IMR-90 (cell line): Measurements from ENCODE around the gene MFN1. TPM values are rescaled to one million over a fixed set of nuclear protein-coding genes. Genes with fewer than 3 reads are reported as not detected.

Experiments used
- ATAC-seq: fragments of 200-7000 bp; cut with Tn5 transposase; 2 replicates; pipeline ENCODE4 v1.9.1; 2020; ENCODE audit warnings: low read depth, mild to moderate bottlenecking, moderate library complexity
- BruUV-seq: library from RNA; stranded (reverse); fragments of 400-500 nt; replicated peaks from 2 replicates; lab custom pipeline; 2021; lab: Mats Ljungman, UMichigan
- CTCF ChIA-PET: fragments of 300-600 bp; formaldehyde crosslinking; extraction: SDS; loops from one replicate; lab custom pipeline; 2021; ENCODE audit warnings: antibody characterized with exemption; lab: Yijun Ruan, JAX
- POLR2A ChIA-PET: fragments of 300-600 bp; sonication (Branson Sonifier 250); formaldehyde crosslinking; loops from one replicate; lab custom pipeline; 2022; ENCODE audit warnings: antibody characterized with exemption; ENCODE audit not compliant: unreplicated experiment; lab: Charles Lee
- DNase-seq: peaks from one replicate; pipeline ENCODE4 v3.0.0; 2013
- H2AFZ ChIP-seq: replicated peaks from 2 replicates; pipeline ENCODE3; 2013; ENCODE audit warnings: low read length, mild to moderate bottlenecking; ENCODE audit not compliant: poor library complexity
- H2AK5ac ChIP-seq: 2 replicates; pipeline ENCODE4 v1.6.1; 2013; ENCODE audit warnings: low read depth, low read length, inconsistent platforms
- H2AK9ac ChIP-seq: replicated peaks from 2 replicates; pipeline ENCODE3; 2013; ENCODE audit warnings: mild to moderate bottlenecking, low read depth, low read length, moderate library complexity; ENCODE audit not compliant: poor library complexity
- H2BK120ac ChIP-seq: 2 replicates; pipeline ENCODE4 v1.6.1; 2013; ENCODE audit warnings: low read depth, low read length, inconsistent platforms
- H2BK15ac ChIP-seq: 3 replicates; pipeline ENCODE4 v1.6.1; 2013; ENCODE audit warnings: low read depth, low read length, inconsistent platforms
- H2BK20ac ChIP-seq: 2 replicates; pipeline ENCODE4 v1.6.1; 2013; ENCODE audit warnings: low read depth, mild to moderate bottlenecking, inconsistent platforms, low read length, moderate library complexity
- H2BK5ac ChIP-seq: 2 replicates; pipeline ENCODE4 v1.6.1; 2013; ENCODE audit warnings: mild to moderate bottlenecking, low read depth, low read length, inconsistent platforms; ENCODE audit not compliant: poor library complexity, severe bottlenecking
- H3K14ac ChIP-seq: replicated peaks from 2 replicates; pipeline ENCODE4 v1.6.1; 2013; ENCODE audit warnings: low read depth, low read length, inconsistent platforms
- H3K18ac ChIP-seq: 2 replicates; pipeline ENCODE4 v1.6.1; 2013; ENCODE audit warnings: low read depth, low read length, control low read depth
- H3K23ac ChIP-seq: 2 replicates; pipeline ENCODE4 v1.6.1; 2013; ENCODE audit warnings: low read depth, low read length, inconsistent platforms
- H3K27ac ChIP-seq: 2 replicates; pipeline ENCODE4 v1.5.1; 2013; ENCODE audit warnings: mild to moderate bottlenecking, control low read depth, low read length; ENCODE audit not compliant: insufficient read depth
- H3K27me3 ChIP-seq: 2 replicates; pipeline ENCODE4 v1.6.1; 2013; ENCODE audit warnings: low read length; ENCODE audit not compliant: control insufficient read depth, insufficient read depth
- H3K36me3 ChIP-seq: 2 replicates; pipeline ENCODE4 v1.6.1; 2013; ENCODE audit warnings: low read length, mixed read lengths; ENCODE audit not compliant: control insufficient read depth, insufficient read depth
- H3K4ac ChIP-seq: 2 replicates; pipeline ENCODE4 v1.6.1; 2013; ENCODE audit warnings: low read depth, low read length, inconsistent platforms
- H3K4me1 ChIP-seq: 2 replicates; pipeline ENCODE4 v1.6.1; 2013; ENCODE audit warnings: low read length, mixed read lengths; ENCODE audit not compliant: control insufficient read depth, insufficient read depth
- H3K4me2 ChIP-seq: 2 replicates; pipeline ENCODE4 v1.6.1; 2013; ENCODE audit warnings: low read depth, mild to moderate bottlenecking, control low read depth, low read length, moderate library complexity
- H3K4me3 ChIP-seq: 2 replicates; pipeline ENCODE4 v1.5.1; 2013; ENCODE audit warnings: low read depth, mild to moderate bottlenecking, control low read depth, low read length, moderate library complexity; ENCODE audit not compliant: insufficient read depth
- H3K56ac ChIP-seq: 2 replicates; pipeline ENCODE4 v1.6.1; 2013; ENCODE audit warnings: low read length, inconsistent platforms; ENCODE audit not compliant: insufficient read depth; ENCODE audit errors: extremely low read depth
- H3K79me1 ChIP-seq, 2 experiments: 2 replicates each; pipeline ENCODE4 v1.6.1; 2013; ENCODE audit warnings: low read length in 2 of 2, inconsistent platforms in 1 of 2, low read depth in 1 of 2
- H3K9ac ChIP-seq: 2 replicates; pipeline ENCODE4 v1.6.1; 2013; ENCODE audit warnings: low read depth, low read length, control low read depth
- H3K9me1 ChIP-seq: 2 replicates; pipeline ENCODE4 v1.6.1; 2013; ENCODE audit warnings: low read length, inconsistent platforms; ENCODE audit not compliant: insufficient read depth
- H3K9me3 ChIP-seq: 2 replicates; pipeline ENCODE4 v1.6.1; 2013; ENCODE audit warnings: low read length; ENCODE audit not compliant: control insufficient read depth, insufficient read depth
- H4K20me1 ChIP-seq: 2 replicates; pipeline ENCODE4 v1.6.1; 2013; ENCODE audit warnings: low read length, inconsistent platforms; ENCODE audit not compliant: insufficient read depth
- H4K5ac ChIP-seq: 2 replicates; pipeline ENCODE4 v1.6.1; 2013; ENCODE audit warnings: mild to moderate bottlenecking, low read depth, low read length, control low read depth
- H4K8ac ChIP-seq, 2 experiments: 2 replicates each; pipeline ENCODE4 v1.6.1; 2013; ENCODE audit warnings: low read depth in 2 of 2, low read length in 2 of 2, control low read depth in 1 of 2, inconsistent platforms in 1 of 2
- H4K91ac ChIP-seq: 2 replicates; pipeline ENCODE4 v1.6.1; 2013; ENCODE audit warnings: low read depth, low read length, inconsistent platforms; ENCODE audit not compliant: insufficient read depth
- BHLHE40 ChIP-seq: fragments of 150-350 bp; IDR thresholded peaks from 2 replicates; pipeline ENCODE4 v1.6.1; 2016; ENCODE audit warnings: mild to moderate bottlenecking, low read depth, low read length
- CEBPB ChIP-seq: IDR thresholded peaks from 2 replicates; pipeline ENCODE4 v1.6.1; 2012; ENCODE audit warnings: low read depth, low read length, improper control_type of control experiment
- CHD1 ChIP-seq: IDR thresholded peaks from 2 replicates; pipeline ENCODE4 v1.6.1; 2012; ENCODE audit warnings: low read depth, low read length, improper control_type of control experiment
- FOS ChIP-seq: fragments of 150-350 bp; IDR thresholded peaks from 2 replicates; pipeline ENCODE4 v1.6.1; 2016; ENCODE audit warnings: low read depth, low read length
- MAFK ChIP-seq: IDR thresholded peaks from 2 replicates; pipeline ENCODE4 v1.6.1; 2012; ENCODE audit warnings: low read depth, low read length, improper control_type of control experiment
- MAZ ChIP-seq: IDR thresholded peaks from 2 replicates; pipeline ENCODE4 v1.6.1; 2012; ENCODE audit warnings: low read depth, mild to moderate bottlenecking, low read length, improper control_type of control experiment, moderate library complexity, borderline replicate concordance
- MXI1 ChIP-seq: IDR thresholded peaks from 2 replicates; pipeline ENCODE4 v1.6.1; 2012; ENCODE audit warnings: low read depth, mild to moderate bottlenecking, low read length, moderate library complexity, borderline replicate concordance
- NFE2L2 ChIP-seq: fragments of 150-350 bp; IDR thresholded peaks from 2 replicates; pipeline ENCODE4 v1.6.1; 2016; ENCODE audit warnings: low read depth, mild to moderate bottlenecking, low read length
- POLR2A ChIP-seq: IDR thresholded peaks from 2 replicates; pipeline ENCODE4 v1.6.1; 2012; ENCODE audit warnings: mild to moderate bottlenecking, low read depth, low read length
- RAD21 ChIP-seq: IDR thresholded peaks from 2 replicates; pipeline ENCODE4 v1.6.1; 2012; ENCODE audit warnings: low read length, improper control_type of control experiment
- RCOR1 ChIP-seq: IDR thresholded peaks from 2 replicates; pipeline ENCODE4 v1.6.1; 2012; ENCODE audit warnings: mild to moderate bottlenecking, low read length, improper control_type of control experiment; ENCODE audit not compliant: insufficient replicate concordance
- RFX5 ChIP-seq: IDR thresholded peaks from 2 replicates; pipeline ENCODE4 v1.8.0; 2012; ENCODE audit warnings: low read depth, mild to moderate bottlenecking, low read length, moderate library complexity
- SMC3 ChIP-seq: fragments of 150-350 bp; IDR thresholded peaks from 2 replicates; pipeline ENCODE4 v1.6.1; 2016; ENCODE audit warnings: low read depth, mild to moderate bottlenecking, antibody characterized with exemption, low read length, moderate library complexity
- USF2 ChIP-seq: fragments of 150-350 bp; IDR thresholded peaks from 2 replicates; pipeline ENCODE4 v1.6.1; 2017; ENCODE audit warnings: mild to moderate bottlenecking, antibody characterized with exemption, low read length, low read depth
- WGBS, 2 experiments: methylation state at CpG; one replicate each; pipeline versions ENCODE4 v1.1.5 to v1.1.7; 2013; ENCODE audit warnings: missing lambda C conversion rate in 2 of 2; ENCODE audit not compliant: insufficient read length in 1 of 2; ENCODE audit errors: extremely low coverage in 2 of 2; 5-methylcytosine and 5-hydroxymethylcytosine counted together
- dilution Hi-C: fragments of 300-500 bp; cut with HindIII; formaldehyde crosslinking; loops from one replicate; pipeline ENCODE4 v1.14.3; 2018; ENCODE audit warnings: low sequenced_read_pairs; ENCODE audit not compliant: unreplicated experiment
- in situ Hi-C: fragments of 300-500 bp; cut with MboI; formaldehyde crosslinking; loops from 3 replicates; pipeline ENCODE4 v1.14.3; 2019; ENCODE audit warnings: low sequenced_read_pairs, inconsistent platforms, mixed read lengths
- intact Hi-C: fragments of 100-400 bp; cut with micrococcal nuclease; formaldehyde crosslinking; loops from 2 replicates; pipeline ENCODE4 v1.10.0; 2022
- polyA plus RNA-seq, 3 experiments: library from polyadenylated mRNA; depleted of rRNA; stranded (reverse); fragments of >200 nt; gene quantifications; 2 replicates each; pipeline ENCODE4 v1.2.3, GENCODE V29; 2012; ENCODE audit warnings: low replicate concordance in 1 of 3
- total RNA-seq: library from RNA; depleted of rRNA; stranded (reverse); fragments of >200 nt; gene quantifications from 2 replicates; pipeline ENCODE4 v1.2.3, GENCODE V29; 2012
- TF ChIP-seq, protein P1 (sequence below): fragments of 150-350 bp; IDR thresholded peaks from 2 replicates; pipeline ENCODE4 v1.6.1; 2016; ENCODE audit warnings: low read depth, mild to moderate bottlenecking, low read length, moderate library complexity, borderline replicate concordance
- TF ChIP-seq, protein P2 (sequence below): conservative IDR thresholded peaks from 2 replicates; pipeline ENCODE4 v1.5.1; 2012; ENCODE audit warnings: mild to moderate bottlenecking, low read depth, low read length, improper control_type of control experiment

MFN1 gene
- total and polyA plus RNA-seq, 2 of the 4 experiments (the other 2 are of a cell fraction): 23.6 to 40.3 TPM

DNA sequence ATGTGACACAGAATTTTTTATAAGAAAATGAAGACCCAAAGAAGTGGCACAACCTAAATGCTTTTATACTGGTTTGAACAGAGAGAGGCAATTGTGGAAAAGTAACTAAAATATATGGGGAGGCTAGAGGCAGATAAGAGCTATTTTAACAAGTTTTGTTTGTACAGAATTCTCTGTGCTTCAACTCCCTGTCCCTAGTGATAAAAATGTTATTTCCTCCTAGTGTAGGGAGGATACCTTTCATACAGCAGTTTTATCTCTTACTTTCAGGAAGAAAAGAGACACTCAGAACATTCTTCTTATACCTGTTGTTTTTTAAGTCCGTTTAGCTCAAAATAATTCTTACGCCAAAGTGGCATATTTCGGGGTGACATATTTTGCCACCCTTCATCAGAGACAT lies 45.9 kb upstream of the MFN1 start:
- H3K18ac ChIP-seq: no peak overlapping the region
- ATAC-seq (no peak), DNase-seq (no peak)
- peaks cover 6% of the 10 kb centered on the region; the same call in 1 of the 2 replicates for H3K27me3 ChIP-seq
- H3K14ac ChIP-seq: no peak overlapping the region
- H2BK15ac ChIP-seq: no peak overlapping the region
- no TSS peak for BruUV-seq
- in situ Hi-C loops: no loop called here
- H2AFZ ChIP-seq: no peak overlapping the region
- no peaks in the 10 kb centered on the region for H3K9me1 ChIP-seq
- no peak overlapping the region for H2AK9ac ChIP-seq
- CTCF ChIA-PET: interaction anchor here (1.6 kb wide), 1 partner anchor 13 kb away, joined by 3 read pairs; no protein-coding TSS in a partner anchor
- no peak overlapping the region for H4K5ac ChIP-seq
- POLR2A ChIA-PET: no interaction called here
- no peaks in the 10 kb centered on the region for H3K4me1 ChIP-seq
- no peak overlapping the region for H3K23ac ChIP-seq
- H3K9ac ChIP-seq: no peak overlapping the region
- no peak overlapping the region for H3K4me2 ChIP-seq
- no peak overlapping the region for H3K4ac ChIP-seq
- H3K27ac ChIP-seq: no peak overlapping the region
- dilution Hi-C loops: no loop called here
- H3K56ac ChIP-seq: no peak overlapping the region
- H4K91ac ChIP-seq: no peak overlapping the region
- H2AK5ac ChIP-seq: no peak overlapping the region
- intact Hi-C loops: no loop called here
- no peak overlapping the region for H2BK120ac ChIP-seq
- H3K9me3 ChIP-seq: no peaks in the 10 kb centered on the region
- no peaks in the 10 kb centered on the region for H4K20me1 ChIP-seq
- H3K79me1 ChIP-seq: no peaks in the 10 kb centered on the region
- no peak overlapping the region for H2BK20ac ChIP-seq
- H3K36me3 ChIP-seq: no peaks in the 10 kb centered on the region
- H4K8ac ChIP-seq: no peak overlapping the region
- no peak overlapping the region for H3K4me3 ChIP-seq
- TF ChIP-seq BHLHE40 (no peak), NFE2L2 (no peak), RCOR1 (no peak), CEBPB (no peak), MAZ (no peak), POLR2A (no peak), CHD1 (no peak), RFX5 (no peak), RAD21 (no peak), FOS (no peak), SMC3 (no peak), USF2 (no peak), MXI1 (no peak), MAFK (no peak)
- TF ChIP-seq, protein P1, sequence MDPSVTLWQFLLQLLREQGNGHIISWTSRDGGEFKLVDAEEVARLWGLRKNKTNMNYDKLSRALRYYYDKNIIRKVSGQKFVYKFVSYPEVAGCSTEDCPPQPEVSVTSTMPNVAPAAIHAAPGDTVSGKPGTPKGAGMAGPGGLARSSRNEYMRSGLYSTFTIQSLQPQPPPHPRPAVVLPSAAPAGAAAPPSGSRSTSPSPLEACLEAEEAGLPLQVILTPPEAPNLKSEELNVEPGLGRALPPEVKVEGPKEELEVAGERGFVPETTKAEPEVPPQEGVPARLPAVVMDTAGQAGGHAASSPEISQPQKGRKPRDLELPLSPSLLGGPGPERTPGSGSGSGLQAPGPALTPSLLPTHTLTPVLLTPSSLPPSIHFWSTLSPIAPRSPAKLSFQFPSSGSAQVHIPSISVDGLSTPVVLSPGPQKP: no peak
- TF ChIP-seq, protein P2, sequence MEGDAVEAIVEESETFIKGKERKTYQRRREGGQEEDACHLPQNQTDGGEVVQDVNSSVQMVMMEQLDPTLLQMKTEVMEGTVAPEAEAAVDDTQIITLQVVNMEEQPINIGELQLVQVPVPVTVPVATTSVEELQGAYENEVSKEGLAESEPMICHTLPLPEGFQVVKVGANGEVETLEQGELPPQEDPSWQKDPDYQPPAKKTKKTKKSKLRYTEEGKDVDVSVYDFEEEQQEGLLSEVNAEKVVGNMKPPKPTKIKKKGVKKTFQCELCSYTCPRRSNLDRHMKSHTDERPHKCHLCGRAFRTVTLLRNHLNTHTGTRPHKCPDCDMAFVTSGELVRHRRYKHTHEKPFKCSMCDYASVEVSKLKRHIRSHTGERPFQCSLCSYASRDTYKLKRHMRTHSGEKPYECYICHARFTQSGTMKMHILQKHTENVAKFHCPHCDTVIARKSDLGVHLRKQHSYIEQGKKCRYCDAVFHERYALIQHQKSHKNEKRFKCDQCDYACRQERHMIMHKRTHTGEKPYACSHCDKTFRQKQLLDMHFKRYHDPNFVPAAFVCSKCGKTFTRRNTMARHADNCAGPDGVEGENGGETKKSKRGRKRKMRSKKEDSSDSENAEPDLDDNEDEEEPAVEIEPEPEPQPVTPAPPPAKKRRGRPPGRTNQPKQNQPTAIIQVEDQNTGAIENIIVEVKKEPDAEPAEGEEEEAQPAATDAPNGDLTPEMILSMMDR: no peak
- H2BK5ac ChIP-seq: no peak overlapping the region
- WGBS, 2 experiments: no CpG with 5 or more reads among the region's 3 CpGs
